ENCODE measurements around the gene LRRC32.
A peak's percentile ranks its signal among the peaks of the same experiment; 100 is the strongest.
"Not testable (repeated sequence)": the region's sequence is repeated elsewhere in the genome, so short reads cannot be mapped to it uniquely, and the experiment has no call there.

LRRC32 gene

GRCh38 chr11:76626921-76627401 is 43.6 kb downstream of the LRRC32 start:
- peak; percentile 51 for DNase-seq

DNA sequence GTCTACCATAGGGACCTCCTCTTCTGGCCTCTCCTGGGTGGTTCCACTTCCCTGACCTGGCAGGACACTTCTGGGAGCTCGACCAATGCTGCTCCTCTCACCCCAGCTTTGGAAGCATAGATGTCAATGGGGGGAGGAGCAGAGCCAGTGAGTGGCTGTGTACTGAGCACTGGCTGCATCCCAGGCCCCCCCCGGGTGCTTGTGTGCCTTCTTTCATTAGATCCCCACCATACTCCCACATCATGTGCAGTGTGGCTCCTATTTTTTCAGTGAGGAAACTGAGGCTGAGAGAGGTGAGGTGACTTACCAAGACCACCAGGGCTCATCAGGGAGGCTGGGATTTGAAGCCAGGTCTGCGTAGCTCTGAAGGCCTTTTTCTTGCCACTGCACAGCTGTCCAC is 44.3 kb downstream of the LRRC32 start:
- DNase-seq, result no peak

GRCh38 chr11:76625472-76626186 is 44.9 kb downstream of the LRRC32 start:
- DNase-seq, result no peak

GRCh38 chr11:76624500-76625379 is 45.8 kb downstream of the LRRC32 start:
- no peak for DNase-seq

- DNase-seq, result no peak
These were observed 46.6 kb downstream of the LRRC32 start for GRCh38 chr11:76623884-76624419.

DNA sequence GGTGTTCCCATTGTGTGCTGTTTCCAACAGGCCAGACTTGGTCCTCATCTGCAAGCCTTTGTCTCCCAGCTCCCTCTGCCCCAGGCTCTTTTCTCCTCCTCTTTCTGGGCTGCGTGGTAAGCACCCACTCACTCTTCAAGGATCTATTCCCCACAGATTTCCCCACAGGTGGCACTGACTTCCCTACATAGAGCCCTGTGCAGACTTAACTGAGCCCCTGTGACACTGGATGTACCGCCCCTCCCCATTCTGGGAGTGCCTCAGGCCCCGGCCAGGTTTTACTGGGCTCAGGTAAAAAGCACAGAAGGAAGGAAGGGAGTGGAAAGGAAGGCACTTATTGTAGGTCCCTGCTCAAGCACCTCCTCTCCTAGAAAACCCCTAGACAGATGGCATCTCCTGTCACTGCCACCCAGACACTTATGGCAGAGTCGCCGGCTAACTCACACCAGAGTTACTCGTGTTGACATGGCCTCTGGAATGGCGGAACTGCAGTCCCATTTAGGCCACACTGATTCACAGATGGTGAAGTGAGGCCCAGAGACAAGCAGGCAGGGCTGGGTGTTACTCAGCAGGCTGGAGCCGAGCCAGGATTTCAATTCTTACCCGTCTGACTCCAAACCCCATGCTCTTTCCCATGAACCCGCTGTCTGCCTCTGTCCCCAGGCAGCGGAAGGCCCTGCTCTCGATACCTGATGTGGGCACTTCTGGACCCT is 47.2 kb downstream of the LRRC32 start:
- no peak for DNase-seq

DNA sequence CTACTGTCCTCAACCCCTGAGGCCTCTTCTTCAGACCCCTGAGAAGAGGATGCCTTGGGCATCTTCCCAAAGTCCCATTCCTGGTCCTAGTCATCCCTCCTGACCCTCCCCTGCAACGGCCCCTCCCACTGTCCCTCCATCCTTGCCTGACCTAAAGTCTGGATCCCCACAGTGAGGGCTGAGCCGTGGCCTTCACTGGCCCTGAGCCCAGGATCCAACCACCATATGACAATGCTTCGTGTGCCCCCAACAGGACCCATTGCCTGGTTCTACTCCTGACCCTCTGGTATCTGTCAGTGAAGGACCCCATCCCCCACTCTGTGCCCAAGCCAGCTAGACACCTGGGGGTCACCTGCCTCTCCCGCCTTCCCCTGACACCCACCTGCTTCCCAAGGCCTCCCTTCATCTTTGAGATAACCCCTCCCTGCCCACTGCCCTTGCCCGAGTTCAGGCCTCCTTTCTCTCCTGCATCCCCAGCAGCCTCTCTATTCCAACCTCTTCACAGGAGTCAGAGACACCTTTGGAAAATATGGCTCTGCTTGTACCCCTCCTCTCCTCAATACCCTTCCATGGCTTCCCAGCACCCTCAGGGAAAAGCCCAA is 48.0 kb downstream of the LRRC32 start:
- DNase-seq, result no peak

DNA sequence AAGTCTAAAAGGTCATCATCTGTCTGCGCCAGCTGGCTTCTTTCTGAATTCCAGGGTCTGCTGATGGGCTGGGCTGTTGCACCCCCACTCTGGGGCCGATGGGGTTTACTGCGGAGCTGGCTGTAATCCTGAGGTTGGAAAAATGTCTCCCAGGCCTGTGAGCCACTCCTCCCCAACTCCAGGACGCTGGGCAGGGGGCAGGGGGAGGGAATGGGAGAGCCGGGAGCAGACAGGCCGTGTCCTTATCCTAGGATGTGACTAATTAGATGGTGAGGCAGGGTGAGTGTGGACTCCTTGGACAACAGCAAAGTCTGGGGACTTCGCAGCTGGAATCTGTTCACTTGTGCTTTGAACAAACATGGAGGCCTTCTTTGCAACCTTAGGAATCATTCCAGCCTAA is 48.7 kb downstream of the LRRC32 start:
- no peak for DNase-seq

DNA sequence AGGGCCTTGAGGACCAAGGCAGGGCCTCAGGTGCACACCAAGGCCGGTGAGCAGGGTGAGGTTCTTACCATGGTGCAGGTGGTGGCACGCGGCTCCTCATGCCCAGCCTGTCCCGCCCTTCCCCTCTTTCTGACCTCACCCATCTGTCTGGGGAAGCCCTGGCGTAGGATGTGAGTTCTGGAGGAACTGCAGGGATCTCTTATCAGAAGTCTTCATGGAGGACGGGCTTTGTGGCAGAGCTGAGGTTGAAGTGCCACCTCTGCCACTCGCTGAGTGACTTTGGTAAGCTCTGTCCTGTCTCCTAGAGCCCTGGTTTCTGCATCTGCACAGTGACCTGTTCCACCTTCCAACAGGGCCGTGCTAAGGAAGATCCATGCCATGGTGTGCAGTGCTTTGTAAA is 49.1 kb downstream of the LRRC32 start:
- no peak for DNase-seq

- DNase-seq, result no peak
These were observed 50.1 kb downstream of the LRRC32 start for GRCh38 chr11:76620489-76620888.

GRCh38 chr11:76619801-76620200 is 50.7 kb downstream of the LRRC32 start:
- DNase-seq, result not testable (repeated sequence)

DNA sequence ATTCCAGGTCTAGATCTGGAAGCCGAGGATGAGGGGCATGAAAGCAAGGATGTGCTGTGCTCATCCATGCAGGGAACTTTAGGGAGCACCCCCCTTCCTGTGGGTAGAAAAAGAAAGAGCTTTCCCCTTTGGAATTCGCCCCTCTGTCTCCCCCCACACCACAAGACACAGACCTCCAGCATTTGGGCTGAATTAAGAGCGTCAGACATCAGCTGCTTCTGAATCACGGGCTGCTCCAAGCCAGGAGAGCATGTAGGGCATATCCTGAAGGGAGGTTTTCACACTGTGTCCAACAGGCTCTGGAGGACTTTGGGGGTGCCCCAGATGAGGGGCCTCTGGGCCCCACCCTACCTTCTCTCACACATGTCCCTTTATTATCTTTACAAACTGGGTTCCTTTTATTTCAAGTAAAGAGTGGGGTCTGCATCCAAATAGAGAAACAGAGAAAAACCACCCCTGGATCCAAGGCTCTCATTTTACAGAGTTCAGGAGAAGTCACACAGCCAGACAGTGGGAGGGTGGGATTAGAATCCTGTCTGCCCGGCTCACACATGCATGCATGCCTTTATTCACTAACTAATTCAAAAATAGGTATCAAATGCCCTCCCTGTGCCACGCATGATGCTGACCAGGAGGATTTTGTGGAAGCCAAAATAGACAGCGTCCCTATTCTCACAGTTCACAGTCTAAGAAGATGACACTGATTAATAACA is 52.8 kb downstream of the LRRC32 start:
- no peak for DNase-seq

DNA sequence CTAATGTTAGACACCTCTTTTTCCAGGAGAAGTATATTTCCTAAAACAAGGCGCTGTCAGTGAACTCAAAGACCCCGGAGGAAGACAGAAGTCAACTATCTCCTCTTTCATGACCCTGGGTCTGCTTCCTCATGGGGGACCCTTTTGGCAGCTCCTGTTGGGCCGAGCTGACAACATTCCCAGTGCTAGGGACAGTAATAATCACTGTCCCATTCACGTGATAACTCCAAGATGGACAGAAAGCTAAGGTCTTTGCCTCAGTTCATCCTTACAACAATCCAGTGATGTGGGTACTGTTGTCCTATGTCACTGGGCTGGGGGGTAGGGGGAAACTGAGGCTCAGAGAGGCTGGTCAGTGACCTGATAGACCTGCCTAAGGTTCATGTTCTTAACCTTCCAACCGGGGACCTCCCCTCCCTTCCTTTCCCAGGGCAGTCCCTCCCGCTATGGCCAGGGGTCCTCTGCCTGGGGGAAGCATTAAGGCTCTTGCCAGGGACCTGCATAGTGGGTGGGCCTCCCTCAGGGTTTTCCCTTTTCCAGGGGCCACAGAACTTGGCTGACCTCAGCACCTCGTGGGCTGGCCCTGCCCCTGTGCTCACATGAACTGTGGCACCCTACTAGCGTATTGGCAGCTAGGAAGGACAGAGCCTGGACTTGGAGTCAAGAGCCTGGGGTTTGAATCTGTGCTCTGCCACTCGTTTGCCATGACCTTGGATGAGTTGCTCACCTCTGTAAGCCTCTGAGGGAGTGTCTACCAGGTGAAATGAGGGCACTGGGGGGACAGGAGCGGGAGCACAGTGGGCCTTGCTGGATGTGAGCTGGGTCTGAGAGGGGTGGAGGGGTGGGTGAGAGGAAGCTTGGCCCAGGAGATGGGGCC is 53.6 kb downstream of the LRRC32 start:
- DNase-seq, result no peak

DNA sequence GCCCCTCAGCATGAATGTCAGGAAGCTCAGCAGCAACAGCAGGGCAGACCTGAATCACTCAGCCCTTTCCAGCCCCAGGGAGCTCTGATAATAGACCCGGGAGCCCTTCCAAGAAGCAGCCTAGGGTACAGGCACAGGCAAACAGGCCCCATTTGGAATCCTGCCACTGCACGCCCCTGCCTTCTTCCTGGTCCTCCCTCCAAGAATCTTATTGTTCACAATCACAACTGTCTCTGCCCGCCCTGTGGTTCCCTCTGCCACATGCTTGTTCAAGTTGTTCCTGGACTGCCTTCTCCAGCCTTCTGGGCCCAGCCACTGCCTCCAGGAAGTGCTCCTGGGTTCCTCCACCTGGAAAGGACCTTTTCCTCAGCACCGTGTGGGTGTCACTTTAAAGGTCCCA is 54.6 kb downstream of the LRRC32 start:
- DNase-seq, result no peak

DNA sequence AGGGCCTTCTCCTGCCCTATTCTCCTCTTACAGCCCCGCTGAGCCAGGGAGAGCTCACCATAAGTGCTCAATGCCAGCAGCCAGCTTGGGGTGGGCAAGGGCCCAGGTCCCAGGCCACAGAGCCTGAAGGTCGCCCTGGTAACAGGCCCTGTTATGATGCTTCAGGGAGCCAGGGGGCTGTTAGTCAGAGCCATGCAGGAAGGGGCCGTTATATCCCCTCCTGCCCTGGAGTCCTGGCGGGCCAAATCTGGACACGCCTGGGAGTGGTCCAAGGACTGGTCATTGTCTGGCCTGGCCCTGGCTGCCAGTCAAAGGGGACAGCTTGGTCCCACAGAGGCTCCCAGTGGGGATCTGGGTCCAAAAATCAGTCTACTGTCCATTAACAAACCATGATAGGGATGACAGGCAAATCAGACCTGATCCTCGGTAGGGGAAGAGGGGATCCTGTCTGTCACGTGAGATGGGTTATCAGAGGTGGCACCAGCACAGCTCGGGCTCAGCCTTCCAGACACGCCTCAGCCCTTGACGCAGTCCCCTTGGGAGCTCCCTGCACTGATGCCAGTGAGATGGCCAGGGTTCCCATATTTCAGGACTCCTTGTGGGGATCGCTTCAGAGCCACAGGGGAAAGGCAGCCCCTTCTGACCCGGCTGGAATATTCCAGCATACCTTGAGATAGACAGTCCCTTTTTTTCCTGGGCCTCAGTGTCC is 55.9 kb downstream of the LRRC32 start:
- no peak for DNase-seq

DNA sequence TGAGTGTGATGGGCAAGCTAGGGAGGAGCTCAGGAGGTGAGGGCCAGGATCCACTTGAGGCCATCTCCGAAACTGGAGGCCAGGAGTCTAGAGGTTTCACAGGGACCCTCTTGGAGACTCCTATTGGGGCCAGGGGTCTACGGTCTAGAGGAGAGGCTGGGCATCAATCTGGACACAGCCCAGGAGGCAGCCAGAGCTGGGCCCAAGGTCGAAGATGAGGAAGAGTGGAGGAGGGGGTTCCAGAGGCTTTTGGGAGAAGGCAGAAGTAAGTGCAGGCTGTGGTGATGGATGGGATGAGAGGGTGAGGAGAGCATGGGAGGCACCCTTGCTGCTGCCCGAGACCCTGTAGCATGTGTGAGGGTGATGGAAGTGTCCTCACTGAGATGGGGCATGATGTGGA is 56.6 kb downstream of the LRRC32 start:
- no peak for DNase-seq

DNA sequence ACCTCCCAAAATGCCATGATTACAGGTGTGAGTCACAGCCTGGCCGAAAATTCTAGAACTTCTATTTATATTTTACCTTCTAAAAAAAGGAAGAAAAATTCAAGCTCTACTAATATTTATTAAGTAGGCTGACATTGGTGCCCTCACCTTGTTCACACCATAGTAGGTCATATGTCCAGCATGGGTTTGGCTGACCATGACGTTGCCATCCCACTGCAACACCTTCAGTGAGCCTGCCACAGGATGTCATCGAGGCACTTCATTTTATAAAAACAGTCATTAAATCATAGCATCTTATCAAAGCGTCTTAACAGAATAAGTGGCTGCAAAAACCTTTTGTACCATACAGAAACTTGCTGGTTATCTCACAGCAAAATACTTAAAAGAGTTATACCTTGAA is 58.3 kb downstream of the LRRC32 start:
- no peak for DNase-seq

GRCh38 chr11:76610871-76611475 is 59.6 kb downstream of the LRRC32 start:
- no peak for DNase-seq

GRCh38 chr11:76610371-76610770 is 60.2 kb downstream of the LRRC32 start:
- DNase-seq, result no peak
